ENCODE data around the gene ARHGEF1. TPM values are rescaled to one million over a fixed set of nuclear protein-coding genes. Genes with fewer than 3 reads are reported as not detected.
A peak's percentile ranks its signal among the peaks of the same experiment; 100 is the strongest.

Gene ARHGEF1
- total RNA-seq, 3 donors from 2014 or later (not counting 1 experiment from before 2014, with no cell fraction given), result 1,177 to 1,409 (median 1,354) TPM

DNA sequence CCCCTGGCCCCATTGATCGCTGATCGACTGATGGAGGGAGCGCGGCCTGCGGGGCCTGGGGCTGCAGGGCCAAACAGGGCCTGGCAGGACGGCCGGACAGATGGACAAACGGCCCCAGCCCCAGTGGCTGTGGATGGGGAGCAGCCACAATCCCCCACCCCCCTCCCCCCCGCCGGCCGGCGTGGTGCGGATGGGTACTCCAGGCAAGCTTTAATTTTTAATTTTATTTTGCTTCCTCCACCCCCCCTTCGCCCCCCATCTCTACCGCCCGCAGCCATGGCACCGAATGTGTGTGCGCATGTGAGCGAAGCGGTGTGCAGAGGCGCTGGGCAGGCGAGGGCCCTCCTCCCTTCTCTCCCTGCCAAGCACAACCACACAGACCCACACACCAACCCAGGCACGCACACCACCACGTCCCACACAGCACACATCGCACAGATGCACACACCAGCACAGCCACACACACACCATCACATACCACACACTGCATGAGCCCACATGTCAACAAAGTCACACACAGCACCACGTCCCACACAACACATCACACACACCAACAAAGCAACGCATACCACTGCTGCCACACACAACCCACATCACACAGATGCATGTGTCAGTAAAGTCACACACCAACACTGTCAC is 32.9 kb downstream of the ARHGEF1 start:
- WGBS (ENCODE audit: insufficient coverage), result 26% methylated on average over 23 of the region's 27 CpGs
- Mint-ChIP-seq H3K4me3 (no peak overlapping the region), H3K27ac (no peak overlapping the region), H3K9me3 (no peaks in the 10 kb centered on the region), H3K27me3 (ENCODE audit: low read depth in 2 of 2) (peaks cover 0 to 21% of the 10 kb centered on the region in 2 donors), H3K4me1 (peaks cover 1 to 17% of the 10 kb centered on the region in 2 donors), H3K36me3 (no peaks in the 10 kb centered on the region)
- ATAC-seq, result peak; percentile 15 to 30 (median 15)
- Histone ChIP-seq H3K36me3 (ENCODE audit: control insufficient read depth, insufficient read depth, low read length) (no peaks in the 10 kb centered on the region), H3K9me3 (ENCODE audit: control insufficient read depth, insufficient read depth, low read length) (no peaks in the 10 kb centered on the region), H3K4me1 (ENCODE audit: control insufficient read depth, insufficient read depth, low read length) (peaks cover 51% of the 10 kb centered on the region), H3K4me3 (ENCODE audit: low read length) (no peak overlapping the region), H3K27me3 (ENCODE audit: control insufficient read depth, insufficient read depth, low read length) (peaks cover 47% of the 10 kb centered on the region), H3K27ac (ENCODE audit: low read length) (no peak overlapping the region)
- peak in 1 of 2 donors; percentile 52 for DNase-seq
- intact Hi-C loops (cut with micrococcal nuclease), result no loop called here
- TF ChIP-seq, protein P1, sequence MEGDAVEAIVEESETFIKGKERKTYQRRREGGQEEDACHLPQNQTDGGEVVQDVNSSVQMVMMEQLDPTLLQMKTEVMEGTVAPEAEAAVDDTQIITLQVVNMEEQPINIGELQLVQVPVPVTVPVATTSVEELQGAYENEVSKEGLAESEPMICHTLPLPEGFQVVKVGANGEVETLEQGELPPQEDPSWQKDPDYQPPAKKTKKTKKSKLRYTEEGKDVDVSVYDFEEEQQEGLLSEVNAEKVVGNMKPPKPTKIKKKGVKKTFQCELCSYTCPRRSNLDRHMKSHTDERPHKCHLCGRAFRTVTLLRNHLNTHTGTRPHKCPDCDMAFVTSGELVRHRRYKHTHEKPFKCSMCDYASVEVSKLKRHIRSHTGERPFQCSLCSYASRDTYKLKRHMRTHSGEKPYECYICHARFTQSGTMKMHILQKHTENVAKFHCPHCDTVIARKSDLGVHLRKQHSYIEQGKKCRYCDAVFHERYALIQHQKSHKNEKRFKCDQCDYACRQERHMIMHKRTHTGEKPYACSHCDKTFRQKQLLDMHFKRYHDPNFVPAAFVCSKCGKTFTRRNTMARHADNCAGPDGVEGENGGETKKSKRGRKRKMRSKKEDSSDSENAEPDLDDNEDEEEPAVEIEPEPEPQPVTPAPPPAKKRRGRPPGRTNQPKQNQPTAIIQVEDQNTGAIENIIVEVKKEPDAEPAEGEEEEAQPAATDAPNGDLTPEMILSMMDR (IDR thresholded peaks at IDR 0.05), result no peak

DNA sequence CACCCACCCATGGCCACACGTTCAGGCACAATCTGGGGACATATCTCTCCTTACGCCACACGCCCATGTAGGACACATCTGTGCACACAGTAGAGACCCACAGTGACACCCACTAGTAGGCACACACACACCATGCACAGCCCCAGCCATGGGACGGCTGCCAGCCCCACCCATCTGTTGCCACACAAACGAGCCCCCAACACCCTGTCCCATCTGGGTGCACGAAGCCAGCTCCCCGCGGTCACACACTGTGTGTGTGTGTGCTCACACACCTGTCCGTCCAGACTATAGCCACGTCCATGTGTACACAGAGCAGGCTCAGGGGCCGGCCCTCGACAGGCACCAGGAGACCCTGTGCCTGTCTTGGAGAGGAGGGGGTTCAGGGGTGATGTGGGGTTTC is 34.7 kb downstream of the ARHGEF1 start:
- H3K27me3 Mint-ChIP-seq (ENCODE audit: low read depth in 2 of 2), result peaks cover 7 to 28% of the 10 kb centered on the region in 2 donors
- Histone ChIP-seq H3K4me3 (ENCODE audit: low read length) (no peak overlapping the region), H3K36me3 (ENCODE audit: control insufficient read depth, insufficient read depth, low read length) (no peaks in the 10 kb centered on the region), H3K4me1 (ENCODE audit: control insufficient read depth, insufficient read depth, low read length) (peaks cover 44% of the 10 kb centered on the region), H3K27me3 (ENCODE audit: control insufficient read depth, insufficient read depth, low read length) (peaks cover 54% of the 10 kb centered on the region), H3K9me3 (ENCODE audit: control insufficient read depth, insufficient read depth, low read length) (no peaks in the 10 kb centered on the region), H3K27ac (ENCODE audit: low read length) (no peak overlapping the region)
- H3K9me3 Mint-ChIP-seq, result no peaks in the 10 kb centered on the region
- peaks cover 10 to 16% of the 10 kb centered on the region in 2 donors for H3K4me1 Mint-ChIP-seq
- H3K27ac Mint-ChIP-seq, result no peak overlapping the region
- intact Hi-C loops (cut with micrococcal nuclease), result no loop called here
- H3K4me3 Mint-ChIP-seq, result no peak overlapping the region
- no peak for DNase-seq
- peak in 1 of 3 donors; percentile 19 for ATAC-seq
- TF ChIP-seq, protein P1 (IDR thresholded peaks at IDR 0.05), result no peak
- H3K36me3 Mint-ChIP-seq, result no peaks in the 10 kb centered on the region
- 72% methylated on average over 12 of the region's 12 CpGs for WGBS (ENCODE audit: insufficient coverage)

DNA sequence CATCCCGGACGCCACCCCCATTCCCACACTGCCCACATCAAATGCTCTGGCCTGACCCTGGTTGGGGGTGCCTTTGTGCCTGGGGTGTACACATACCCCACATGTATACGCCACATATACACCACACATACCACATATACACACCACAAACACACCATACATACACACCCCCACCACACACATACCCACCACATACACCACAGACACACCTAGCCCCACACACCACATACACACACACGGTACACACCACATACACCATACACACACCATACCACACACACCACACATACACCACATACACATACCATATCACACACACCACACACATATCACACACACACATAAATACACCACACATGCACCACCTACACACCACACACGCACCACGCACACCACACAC is 35.1 kb downstream of the ARHGEF1 start:
- Histone ChIP-seq H3K4me3 (ENCODE audit: low read length) (no peak overlapping the region), H3K27ac (ENCODE audit: low read length) (no peak overlapping the region), H3K36me3 (ENCODE audit: control insufficient read depth, insufficient read depth, low read length) (no peaks in the 10 kb centered on the region), H3K27me3 (ENCODE audit: control insufficient read depth, insufficient read depth, low read length) (peaks cover 54% of the 10 kb centered on the region), H3K9me3 (ENCODE audit: control insufficient read depth, insufficient read depth, low read length) (no peaks in the 10 kb centered on the region), H3K4me1 (ENCODE audit: control insufficient read depth, insufficient read depth, low read length) (peaks cover 40% of the 10 kb centered on the region)
- WGBS (ENCODE audit: insufficient coverage), result 58% methylated on average over 6 of the region's 6 CpGs
- Mint-ChIP-seq H3K27me3 (ENCODE audit: low read depth in 2 of 2) (peaks cover 9 to 28% of the 10 kb centered on the region in 2 donors), H3K9me3 (no peaks in the 10 kb centered on the region), H3K4me3 (no peak overlapping the region), H3K36me3 (no peaks in the 10 kb centered on the region), H3K4me1 (peaks cover 10 to 18% of the 10 kb centered on the region in 2 donors), H3K27ac (no peak overlapping the region)
- intact Hi-C loops (cut with micrococcal nuclease), result no loop called here
- DNase-seq, result no peak
- TF ChIP-seq, protein P1 (IDR thresholded peaks at IDR 0.05), result no peak
- peak in 1 of 3 donors; percentile 21 for ATAC-seq

Measured in natural killer cell (primary cell).